ENCODE measurements around the gene KIF3A. TPM values are rescaled to one million over a fixed set of nuclear protein-coding genes. Genes with fewer than 3 reads are reported as not detected.

Gene KIF3A
- total RNA-seq, 1 donor from 2014 or later, result 25.4 TPM

DNA sequence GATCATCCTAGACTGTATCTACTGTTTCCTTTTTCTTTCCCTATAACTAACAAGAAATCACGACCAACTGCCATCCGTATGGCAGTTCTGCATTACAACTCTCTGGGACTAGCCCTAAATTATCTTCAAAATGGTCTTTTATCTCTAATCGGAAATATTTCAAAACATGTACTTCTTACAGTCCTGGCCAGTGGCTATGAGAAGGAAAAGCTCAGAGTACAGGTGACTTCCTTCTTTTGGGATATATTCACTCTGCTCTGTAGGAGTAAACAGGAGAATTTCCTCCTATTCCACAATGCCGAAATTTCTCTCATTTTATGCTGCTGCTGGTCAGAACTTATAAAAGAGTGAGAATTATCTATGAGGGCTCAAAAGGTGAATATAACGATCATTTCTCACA lies 41.5 kb upstream of the KIF3A start:
- no peak for FAIRE-seq
- H3K27ac ChIP-seq (ENCODE audit: low read depth, low read length), result no peak overlapping the region
- H3K4me1 ChIP-seq (ENCODE audit: insufficient read depth, low read length), result peaks cover 11% of the 10 kb centered on the region
- no peak overlapping the region for H3K4me2 ChIP-seq (ENCODE audit: low read length)
- Mint-ChIP-seq H3K27ac (ENCODE audit: unreplicated experiment) (no peak overlapping the region), H3K27me3 (ENCODE audit: low read depth, unreplicated experiment) (no peaks in the 10 kb centered on the region), H3K36me3 (ENCODE audit: low read depth, unreplicated experiment) (peaks cover 3% of the 10 kb centered on the region), H3K4me3 (ENCODE audit: unreplicated experiment) (no peak overlapping the region), H3K4me1 (ENCODE audit: low read depth, unreplicated experiment) (peaks cover 38% of the 10 kb centered on the region), H3K9me3 (ENCODE audit: unreplicated experiment) (no peaks in the 10 kb centered on the region)
- no peak for DNase-seq (ENCODE audit: low read depth)
- H3K27me3 ChIP-seq (ENCODE audit: insufficient read depth, low read length), result no peaks in the 10 kb centered on the region
- no peak overlapping the region for H2AFZ ChIP-seq (ENCODE audit: low read depth, low read length)
- H3K9me3 ChIP-seq (ENCODE audit: insufficient read depth, low read depth, low read length), result no peaks in the 10 kb centered on the region
- no peak for TF ChIP-seq CTCF (IDR thresholded peaks at IDR 0.05; ENCODE audit: insufficient read depth, low read depth, low read length)
- no peak overlapping the region for H3K9ac ChIP-seq (ENCODE audit: low read length)
- no peak overlapping the region for H3K4me3 ChIP-seq (ENCODE audit: insufficient read depth, low read depth, low read length)
- H3K79me2 ChIP-seq (ENCODE audit: insufficient read depth, low read length), result peaks cover 37% of the 10 kb centered on the region
- H4K20me1 ChIP-seq (ENCODE audit: insufficient read depth, low read length), result peaks cover 22% of the 10 kb centered on the region
- no peaks in the 10 kb centered on the region for H3K36me3 ChIP-seq (ENCODE audit: insufficient read depth, low read length)

DNA sequence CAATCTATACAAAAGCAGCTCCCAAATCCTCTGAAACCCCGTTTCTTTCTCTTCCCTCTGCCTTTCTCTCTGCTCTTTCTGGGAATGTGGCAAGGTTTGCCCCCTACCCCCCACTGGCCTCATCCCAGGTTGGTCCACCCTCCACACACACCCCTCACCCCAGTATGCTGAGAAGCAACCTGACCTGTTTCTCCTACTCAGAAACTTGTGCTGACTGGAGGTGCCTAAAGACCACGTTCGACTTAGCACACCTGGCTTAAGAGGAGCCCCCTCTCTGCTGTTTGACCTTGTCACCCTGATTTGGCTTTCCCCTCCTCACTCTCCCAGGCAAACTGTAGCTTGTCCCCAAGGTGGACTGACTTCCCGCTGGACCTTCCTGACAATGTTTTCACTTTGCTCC lies 40.8 kb upstream of the KIF3A start:
- Histone ChIP-seq H2AFZ (ENCODE audit: low read depth, low read length) (peak overlapping the region; percentile 94), H3K4me2 (ENCODE audit: low read length) (peak overlapping the region; percentile 94), H3K4me1 (ENCODE audit: insufficient read depth, low read length) (peaks cover 11% of the 10 kb centered on the region), H3K79me2 (ENCODE audit: insufficient read depth, low read length) (peaks cover 44% of the 10 kb centered on the region), H3K36me3 (ENCODE audit: insufficient read depth, low read length) (no peaks in the 10 kb centered on the region), H3K9ac (ENCODE audit: low read length) (no peak overlapping the region), H3K4me3 (ENCODE audit: insufficient read depth, low read depth, low read length) (peak overlapping the region; percentile 77), H3K9me3 (ENCODE audit: insufficient read depth, low read depth, low read length) (no peaks in the 10 kb centered on the region), H4K20me1 (ENCODE audit: insufficient read depth, low read length) (peaks cover 29% of the 10 kb centered on the region), H3K27ac (ENCODE audit: low read depth, low read length) (no peak overlapping the region), H3K27me3 (ENCODE audit: insufficient read depth, low read length) (no peaks in the 10 kb centered on the region)
- Mint-ChIP-seq H3K4me3 (ENCODE audit: unreplicated experiment) (peak overlapping the region; percentile 82), H3K27me3 (ENCODE audit: low read depth, unreplicated experiment) (no peaks in the 10 kb centered on the region), H3K4me1 (ENCODE audit: low read depth, unreplicated experiment) (peaks cover 42% of the 10 kb centered on the region), H3K36me3 (ENCODE audit: low read depth, unreplicated experiment) (peaks cover 3% of the 10 kb centered on the region), H3K27ac (ENCODE audit: unreplicated experiment) (peak overlapping the region; percentile 71), H3K9me3 (ENCODE audit: unreplicated experiment) (no peaks in the 10 kb centered on the region)
- DNase-seq (ENCODE audit: low read depth), result no peak
- FAIRE-seq, result no peak
- no peak for TF ChIP-seq EZH2 (IDR thresholded peaks at IDR 0.05; ENCODE audit: insufficient read depth, low read length)
- TF ChIP-seq CTCF (IDR thresholded peaks at IDR 0.05; ENCODE audit: insufficient read depth, low read depth, low read length), result no peak

GRCh38 chr5:132777209-132778069 lies 40.1 kb upstream of the KIF3A start, which contains the start of gene SEPTIN8:
Gene SEPTIN8 (minus strand): TSS chr5:132777239. CDS start chr5:132777137, 102 bp downstream.
- H2AFZ ChIP-seq (ENCODE audit: low read depth, low read length), result peak within 1 kb of the TSS; percentile 94
- peaks cover 51% of the 10 kb centered on the region for H3K79me2 ChIP-seq (ENCODE audit: insufficient read depth, low read length)
- H4K20me1 ChIP-seq (ENCODE audit: insufficient read depth, low read length), result peaks cover 33% of the 10 kb centered on the region
- peak within 1 kb of the TSS; percentile 79 for H3K9ac ChIP-seq (ENCODE audit: low read length)
- no peaks in the 10 kb centered on the region for H3K9me3 Mint-ChIP-seq (ENCODE audit: unreplicated experiment)
- peak within 1 kb of the TSS; percentile 94 for H3K4me2 ChIP-seq (ENCODE audit: low read length)
- no peak for TF ChIP-seq CTCF (IDR thresholded peaks at IDR 0.05; ENCODE audit: insufficient read depth, low read depth, low read length)
- peak; percentile 31 for TF ChIP-seq EZH2 (IDR thresholded peaks at IDR 0.05; ENCODE audit: insufficient read depth, low read length)
- H3K27ac ChIP-seq (ENCODE audit: low read depth, low read length), result peak within 1 kb of the TSS; percentile 30
- peaks cover 11% of the 10 kb centered on the region for H3K4me1 ChIP-seq (ENCODE audit: insufficient read depth, low read length)
- H3K4me1 Mint-ChIP-seq (ENCODE audit: low read depth, unreplicated experiment), result peaks cover 44% of the 10 kb centered on the region
- no peaks in the 10 kb centered on the region for H3K27me3 ChIP-seq (ENCODE audit: insufficient read depth, low read length)
- H3K4me3 Mint-ChIP-seq (ENCODE audit: unreplicated experiment), result peak within 1 kb of the TSS; percentile 92
- no peaks in the 10 kb centered on the region for H3K9me3 ChIP-seq (ENCODE audit: insufficient read depth, low read depth, low read length)
- H3K36me3 ChIP-seq (ENCODE audit: insufficient read depth, low read length), result no peaks in the 10 kb centered on the region
- peak within 1 kb of the TSS; percentile 71 for H3K27ac Mint-ChIP-seq (ENCODE audit: unreplicated experiment)
- no peaks in the 10 kb centered on the region for H3K27me3 Mint-ChIP-seq (ENCODE audit: low read depth, unreplicated experiment)
- peaks cover 3% of the 10 kb centered on the region for H3K36me3 Mint-ChIP-seq (ENCODE audit: low read depth, unreplicated experiment)
- H3K4me3 ChIP-seq (ENCODE audit: insufficient read depth, low read depth, low read length), result peak within 1 kb of the TSS; percentile 77
- FAIRE-seq (no peak), DNase-seq (ENCODE audit: low read depth) (no peak)

Measured in astrocyte (in vitro differentiated cells and primary cell).